Gastroesophageal sphincter (tissue), 4 donors: Measurements from ENCODE around the gene GHSR. TPM values are rescaled to one million over a fixed set of nuclear protein-coding genes. Genes with fewer than 3 reads are reported as not detected.

ENCODE experiments used
- ATAC-seq: fragments of 150-250 bp; one replicate; pipeline ENCODE4 v1.9.1; 2016; ENCODE audit warnings: mild to moderate bottlenecking, moderate library complexity
- H3K27ac ChIP-seq, 4 donors: fragments of 200-600 bp; sonication (generic) in 3 of 4; 1 replicate in 3 of 4; 2 replicates in 1 of 4; pipeline ENCODE4 v1.5.1; 2016 to 2019
- H3K27me3 ChIP-seq: fragments of 200-600 bp; sonication (generic); one replicate; pipeline ENCODE4 v1.5.1; 2019
- H3K36me3 ChIP-seq, 2 donors: fragments of 200-600 bp; sonication (generic); one replicate each; pipeline ENCODE4 v1.5.1; 2019; ENCODE audit warnings: control low read depth in 1 of 2
- H3K4me1 ChIP-seq, 3 donors: fragments of 200-600 bp; sonication (generic); 1 replicate in 2 of 3; 2 replicates in 1 of 3; pipeline ENCODE4 v1.5.1; 2016 to 2019; ENCODE audit warnings: control low read depth in 2 of 3
- H3K4me3 ChIP-seq, 2 donors: fragments of 200-600 bp; sonication (generic); one replicate each; pipeline ENCODE4 v1.5.1; 2019; ENCODE audit warnings: mild to moderate bottlenecking in 1 of 2, moderate library complexity in 1 of 2
- H3K9me3 ChIP-seq, 3 donors: fragments of 200-600 bp; sonication (generic); one replicate each; pipeline ENCODE4 v1.5.1; 2017 to 2019; ENCODE audit warnings: control low read depth in 2 of 3
- CTCF ChIP-seq, 4 experiments: fragments of 200-600 bp in 2 of 4; fragments of 450-650 bp in 2 of 4; sonication (generic) in 1 of 4; IDR thresholded peaks; one replicate each; pipeline ENCODE4 v1.5.1; 2017 to 2019; ENCODE audit warnings: antibody characterized with exemption in 4 of 4, mild to moderate bottlenecking in 2 of 4, moderate library complexity in 2 of 4
- EP300 ChIP-seq: sonication (generic); formaldehyde crosslinking; IDR thresholded peaks from one replicate; pipeline ENCODE4 v1.6.1; 2017; ENCODE audit warnings: antibody characterized with exemption, mild to moderate bottlenecking
- POLR2A ChIP-seq, 2 donors: fragments of 450-650 bp; IDR thresholded peaks; one replicate each; pipeline ENCODE4 v1.6.1; 2017; ENCODE audit warnings: antibody characterized with exemption in 2 of 2, mild to moderate bottlenecking in 2 of 2, moderate library complexity in 1 of 2
- POLR2AphosphoS5 ChIP-seq: sonication (generic); formaldehyde crosslinking; IDR thresholded peaks from one replicate; pipeline ENCODE4 v1.6.1; 2017; ENCODE audit warnings: antibody characterized with exemption
- WGBS, 2 donors: methylation state at CpG; one replicate each; pipeline ENCODE4 v1.1.5; 2018; ENCODE audit warnings: low coverage in 1 of 2; 5-methylcytosine and 5-hydroxymethylcytosine counted together
- total RNA-seq, 4 donors: library from RNA; depleted of rRNA; stranded (reverse); fragments of >200 nt; gene quantifications; one replicate each; pipeline ENCODE4 v1.1.0, GENCODE V29; 2016

The GHSR gene
- total RNA-seq, 4 donors from 2014 or later, result not detected

- peaks cover 9% of the 10 kb centered on the region for H3K27me3 ChIP-seq
- ATAC-seq, result no peak
- TF ChIP-seq POLR2A (IDR thresholded peaks at IDR 0.05) (no peak), CTCF (IDR thresholded peaks at IDR 0.05) (no peak), POLR2AphosphoS5 (no peak), EP300 (no peak)
- no peak overlapping the region for H3K27ac ChIP-seq
- no peaks in the 10 kb centered on the region for H3K36me3 ChIP-seq
- no peaks in the 10 kb centered on the region for H3K9me3 ChIP-seq
- WGBS, 2 donors, result 42 to 64% methylated on average over 3 to 4 of the region's 4 CpGs
- H3K4me1 ChIP-seq, result no peaks in the 10 kb centered on the region
- H3K4me3 ChIP-seq, result no peak overlapping the region
Observed at GRCh38 chr3:172438186-172438585, 10.1 kb downstream of the GHSR start.

- no peak overlapping the region for H3K4me3 ChIP-seq
- H3K27me3 ChIP-seq, result peaks cover 9% of the 10 kb centered on the region
- no peaks in the 10 kb centered on the region for H3K9me3 ChIP-seq
- no peaks in the 10 kb centered on the region for H3K4me1 ChIP-seq
- H3K27ac ChIP-seq, result no peak overlapping the region
- H3K36me3 ChIP-seq, result no peaks in the 10 kb centered on the region
- no peak for ATAC-seq
- TF ChIP-seq POLR2A (IDR thresholded peaks at IDR 0.05) (no peak), EP300 (no peak), POLR2AphosphoS5 (no peak), CTCF (IDR thresholded peaks at IDR 0.05) (no peak)
Observed at GRCh38 chr3:172437713-172438112, 10.5 kb downstream of the GHSR start.

GRCh38 chr3:172415323-172415722, 32.9 kb downstream of the GHSR start:
- Histone ChIP-seq H3K27me3 (no peaks in the 10 kb centered on the region), H3K27ac (no peak overlapping the region), H3K9me3 (peaks cover 0 to 9% (median 0%) of the 10 kb centered on the region in 3 donors), H3K4me1 (no peaks in the 10 kb centered on the region), H3K36me3 (no peaks in the 10 kb centered on the region), H3K4me3 (no peak overlapping the region)
- WGBS, 2 donors, result 71% methylated on average over 3 of the region's 5 CpGs; no CpG with 5 or more reads in 1 of the 2 donors
- TF ChIP-seq POLR2A (IDR thresholded peaks at IDR 0.05) (no peak), CTCF (IDR thresholded peaks at IDR 0.05) (no peak), EP300 (no peak), POLR2AphosphoS5 (no peak)
- ATAC-seq, result no peak

- Histone ChIP-seq H3K36me3 (no peaks in the 10 kb centered on the region), H3K27me3 (no peaks in the 10 kb centered on the region), H3K4me1 (no peaks in the 10 kb centered on the region), H3K4me3 (no peak overlapping the region), H3K27ac (no peak overlapping the region), H3K9me3 (no peaks in the 10 kb centered on the region)
- no CpG with 5 or more reads among the region's 6 CpGs for WGBS, 2 donors
- ATAC-seq, result no peak
- TF ChIP-seq CTCF (IDR thresholded peaks at IDR 0.05) (no peak), POLR2AphosphoS5 (no peak), EP300 (no peak), POLR2A (IDR thresholded peaks at IDR 0.05) (no peak)
Observed at GRCh38 chr3:172411478-172411947, 36.7 kb downstream of the GHSR start.

GRCh38 chr3:172410702-172411477, 37.4 kb downstream of the GHSR start:
- Histone ChIP-seq H3K27me3 (no peaks in the 10 kb centered on the region), H3K9me3 (no peaks in the 10 kb centered on the region), H3K4me3 (no peak overlapping the region), H3K36me3 (no peaks in the 10 kb centered on the region), H3K4me1 (no peaks in the 10 kb centered on the region), H3K27ac (no peak overlapping the region)
- 89 to 100% methylated on average over 1 to 2 of the region's 13 CpGs for WGBS, 2 donors
- ATAC-seq, result no peak
- no peak for TF ChIP-seq POLR2A (IDR thresholded peaks at IDR 0.05)
- TF ChIP-seq EP300, result no peak
- no peak for TF ChIP-seq CTCF (IDR thresholded peaks at IDR 0.05)
- no peak for TF ChIP-seq POLR2AphosphoS5
